SW480 (cell line): ENCODE measurements around the gene LGI2.
"Not testable (repeated sequence)": the region's sequence is repeated elsewhere in the genome, so short reads cannot be mapped to it uniquely, and the experiment has no call there.

Experiments
- DNase-seq: peaks from one replicate; pipeline ENCODE4 v3.0.0-alpha.2; 2016; ENCODE audit warnings: low spot score

Gene LGI2

GRCh38 chr4:25050370-25051078 is 19.8 kb upstream of the LGI2 start:
- no peak for DNase-seq

- no peak for DNase-seq
Measured at GRCh38 chr4:25043548-25043947, 12.8 kb upstream of the LGI2 start.

DNA sequence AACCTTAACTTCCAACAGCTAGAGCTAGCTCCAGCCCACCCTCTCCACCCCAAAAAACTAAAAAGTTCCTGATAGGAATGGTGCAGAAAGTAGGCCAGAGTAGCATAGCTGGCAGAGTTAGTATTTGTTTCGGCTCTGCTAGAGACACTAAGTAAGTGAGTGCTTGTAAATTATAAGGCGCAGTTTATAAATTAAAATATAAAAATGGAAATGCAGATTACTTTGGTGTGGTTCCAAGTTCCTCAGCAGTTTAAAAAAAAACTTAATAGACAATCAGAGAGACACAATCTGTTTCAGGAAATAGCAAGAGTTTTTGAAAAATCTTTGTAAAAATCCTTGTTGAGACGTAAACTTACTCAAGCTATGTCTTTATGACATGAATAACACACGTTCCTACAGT is 2.8 kb upstream of the LGI2 start:
- no peak for DNase-seq

DNA sequence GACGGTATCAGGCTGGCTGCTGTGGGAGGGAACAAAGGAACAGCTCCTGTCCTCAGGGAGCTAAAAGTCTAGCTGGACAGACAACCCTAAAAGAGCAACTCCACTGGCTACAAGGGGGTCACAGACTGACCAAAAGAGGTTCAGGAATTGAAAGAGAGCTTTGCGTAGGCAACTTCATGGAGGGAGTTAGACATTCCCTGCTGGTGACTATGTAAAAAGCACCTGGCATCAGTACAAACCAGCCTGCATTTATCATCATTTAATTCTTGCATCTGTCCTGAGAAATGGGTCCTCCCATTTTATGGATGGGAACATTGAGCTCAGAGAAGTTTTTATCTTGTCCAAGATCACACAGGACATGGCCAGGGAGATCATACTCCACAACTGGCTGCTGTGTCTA is 1.4 kb upstream of the LGI2 start:
- DNase-seq: no peak

- peak; percentile 39 for DNase-seq
Measured at GRCh38 chr4:25031077-25031621, 403 bp upstream of the LGI2 start.

DNA sequence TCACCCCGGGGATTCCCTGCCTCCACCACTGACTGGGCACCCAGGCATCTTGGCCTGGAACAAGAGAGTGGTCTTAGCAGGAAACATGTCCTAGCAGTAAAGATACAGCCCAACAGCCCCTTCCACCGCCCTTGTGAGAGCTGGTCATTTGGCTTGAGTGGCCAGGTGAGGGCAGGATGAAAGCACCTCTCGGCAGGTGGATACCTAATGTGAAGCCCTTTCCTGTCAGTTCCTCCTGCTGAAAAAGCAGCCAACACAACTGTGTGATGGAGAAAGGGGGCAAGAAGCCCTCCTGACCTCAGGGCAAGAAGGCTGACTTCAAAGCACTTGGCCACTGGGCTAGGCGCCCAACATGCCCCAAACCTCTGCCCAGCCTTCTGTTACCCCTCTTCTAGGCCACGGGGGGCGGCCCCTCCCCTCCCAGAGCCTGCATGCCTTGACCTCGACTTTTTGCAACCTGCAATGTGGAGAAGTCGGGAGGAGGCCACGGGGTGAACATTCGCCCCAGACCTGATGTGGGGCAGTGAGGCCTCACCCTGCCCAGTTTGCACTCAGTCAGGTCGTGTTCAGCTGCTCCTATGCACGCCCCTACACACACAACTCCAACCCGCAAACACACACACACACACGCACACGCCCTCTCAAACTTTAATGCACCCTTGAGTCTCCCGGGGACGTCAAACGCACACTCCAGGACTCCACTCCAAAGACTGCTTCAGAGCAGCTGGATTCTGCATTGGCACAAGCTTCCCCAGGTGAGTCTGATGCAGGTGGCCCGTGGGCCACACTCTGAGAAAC is 1.1 kb downstream of the LGI2 start:
- no peak for DNase-seq

GRCh38 chr4:25028851-25029250 is 1.9 kb downstream of the LGI2 start:
- no peak for DNase-seq

DNA sequence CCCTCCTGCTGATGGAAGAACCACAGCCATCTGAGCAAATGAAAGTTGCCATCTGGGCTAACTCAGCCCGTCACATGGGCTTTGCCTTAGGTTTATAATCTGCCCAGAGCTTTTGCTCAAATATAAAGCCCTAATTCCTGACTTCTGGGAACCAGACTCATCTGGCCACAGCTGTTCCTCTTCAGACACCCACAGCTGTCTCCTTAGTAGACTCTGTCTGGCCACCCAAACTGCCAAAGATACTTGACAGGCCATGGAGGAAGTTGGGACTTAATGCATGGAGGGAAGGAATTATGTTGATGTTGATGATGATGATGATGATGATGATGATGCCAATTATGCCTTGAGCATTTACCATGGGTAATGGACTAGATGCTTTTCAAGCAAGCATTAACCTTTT is 8.0 kb downstream of the LGI2 start:
- DNase-seq: no peak

GRCh38 chr4:25021216-25021615 is 9.5 kb downstream of the LGI2 start:
- DNase-seq: no peak

GRCh38 chr4:25020236-25020635 is 10.5 kb downstream of the LGI2 start:
- no peak for DNase-seq

DNA sequence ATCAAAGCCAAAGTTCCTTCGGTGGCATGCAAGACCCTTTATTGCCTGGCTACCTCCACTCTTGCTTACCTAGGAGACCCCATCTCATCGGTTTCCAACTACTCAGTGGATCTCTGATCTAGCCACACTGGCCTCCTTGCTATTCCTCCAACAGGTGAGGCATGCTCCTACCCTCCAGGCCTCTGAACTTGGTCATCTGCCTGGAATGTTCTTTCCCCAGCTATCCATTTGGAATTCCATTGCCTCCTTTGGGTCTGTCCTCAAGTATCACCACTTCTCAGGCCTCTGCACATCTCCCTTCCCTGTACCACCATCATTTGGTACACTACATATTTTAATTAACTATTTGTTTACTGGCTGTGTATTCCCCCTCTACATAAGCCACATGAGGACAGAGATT is 11.2 kb downstream of the LGI2 start:
- DNase-seq: no peak

DNA sequence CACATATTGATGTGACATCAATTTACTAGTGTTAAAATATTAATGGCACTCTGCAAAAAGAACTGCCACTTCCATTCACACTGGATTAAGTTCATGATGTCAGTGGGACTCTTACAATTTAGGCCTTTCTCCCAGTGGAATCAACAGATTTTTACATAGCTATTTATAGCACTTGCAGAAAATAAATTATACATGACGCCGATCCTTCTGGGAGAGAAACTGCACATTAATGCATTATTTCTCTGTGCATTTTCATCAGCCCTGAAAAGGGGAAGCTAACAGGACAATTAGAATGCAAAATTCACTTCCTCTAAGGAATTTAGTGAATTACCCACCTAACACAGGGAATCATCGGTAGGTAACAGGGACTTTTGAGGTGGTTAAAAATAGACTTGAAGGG is 15.7 kb downstream of the LGI2 start:
- DNase-seq: no peak

DNA sequence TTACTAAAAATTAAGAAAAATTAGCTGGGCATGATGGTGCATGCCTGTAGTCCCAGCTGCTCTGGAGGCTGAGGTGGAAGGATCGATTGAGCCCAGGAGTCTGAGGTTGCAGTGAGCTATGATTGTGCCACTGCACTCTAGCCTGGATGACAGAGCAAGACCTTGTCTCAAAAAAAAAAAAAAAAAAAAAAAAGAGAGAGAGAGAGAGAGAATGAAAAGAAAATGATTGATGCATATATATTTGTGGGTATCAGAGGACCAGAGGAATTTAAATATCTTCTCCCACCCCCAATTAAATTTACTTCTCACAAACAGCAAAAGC is 16.1 kb downstream of the LGI2 start:
- DNase-seq: not testable (repeated sequence)

DNA sequence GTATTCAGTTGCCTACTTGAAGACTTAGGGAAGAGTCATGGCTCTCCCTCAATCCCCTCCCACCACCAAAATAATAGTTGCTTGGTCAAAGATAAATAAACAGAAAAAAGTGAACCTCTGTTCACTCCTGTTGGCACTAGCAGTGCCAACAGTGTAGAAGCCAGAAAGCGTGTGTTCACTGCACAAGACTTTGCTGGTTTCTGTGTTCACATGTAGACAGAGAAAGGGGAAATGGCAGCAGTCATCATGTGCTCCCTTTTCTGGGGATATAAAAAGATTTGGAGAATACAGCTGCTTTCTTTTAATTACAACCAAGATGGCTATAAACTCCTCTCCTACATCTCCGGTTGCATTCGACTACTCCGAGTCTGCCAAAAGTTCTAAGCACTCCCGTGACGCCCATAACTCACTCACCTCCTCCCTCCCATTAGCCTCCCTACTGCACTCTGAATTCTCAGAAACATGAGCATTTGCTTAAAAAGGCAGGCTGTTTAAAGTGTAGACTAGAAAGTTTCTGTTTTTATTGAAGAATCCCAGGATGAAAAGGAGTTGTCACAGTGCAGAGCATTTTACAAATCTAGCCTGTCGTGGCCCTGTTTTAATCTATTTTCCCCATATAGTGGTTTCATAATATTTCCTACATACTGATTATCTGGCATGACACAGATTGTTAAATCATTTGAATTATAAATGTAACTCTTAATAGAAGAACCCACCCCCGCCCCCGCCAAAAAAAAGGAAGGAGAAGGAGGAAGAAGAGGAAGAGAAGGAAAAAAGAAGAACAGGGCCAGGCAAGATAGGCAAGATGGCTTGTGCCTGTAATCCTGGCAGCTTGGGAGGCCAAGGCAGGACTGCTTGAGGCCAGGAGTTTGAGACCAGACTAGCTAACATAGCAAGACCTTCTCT is 16.7 kb downstream of the LGI2 start:
- no peak for DNase-seq

GRCh38 chr4:25012655-25013054 is 18.1 kb downstream of the LGI2 start:
- DNase-seq: no peak

- no peak for DNase-seq
Measured at GRCh38 chr4:25011135-25011866, 19.4 kb downstream of the LGI2 start.

GRCh38 chr4:25007598-25007997 is 23.1 kb downstream of the LGI2 start:
- no peak for DNase-seq

DNA sequence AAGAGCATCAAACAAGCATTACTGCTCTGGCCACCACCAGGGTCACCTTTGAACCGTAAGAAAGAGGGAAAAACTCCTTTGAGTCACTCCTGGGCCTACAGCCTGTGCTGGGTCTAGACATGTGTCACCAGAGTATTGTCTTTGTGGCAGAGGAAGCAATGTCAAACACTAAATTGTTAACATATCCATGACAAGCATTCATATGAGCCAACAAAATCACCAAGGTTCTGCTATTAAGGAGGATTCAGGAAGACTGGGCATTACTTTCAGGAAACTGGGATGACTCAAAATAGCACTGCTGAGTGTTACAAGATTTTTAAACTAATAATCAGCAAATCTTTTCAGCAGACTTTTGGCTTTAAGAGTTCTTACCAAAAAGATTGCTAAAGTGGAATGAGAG is 28.1 kb downstream of the LGI2 start:
- DNase-seq: no peak

DNA sequence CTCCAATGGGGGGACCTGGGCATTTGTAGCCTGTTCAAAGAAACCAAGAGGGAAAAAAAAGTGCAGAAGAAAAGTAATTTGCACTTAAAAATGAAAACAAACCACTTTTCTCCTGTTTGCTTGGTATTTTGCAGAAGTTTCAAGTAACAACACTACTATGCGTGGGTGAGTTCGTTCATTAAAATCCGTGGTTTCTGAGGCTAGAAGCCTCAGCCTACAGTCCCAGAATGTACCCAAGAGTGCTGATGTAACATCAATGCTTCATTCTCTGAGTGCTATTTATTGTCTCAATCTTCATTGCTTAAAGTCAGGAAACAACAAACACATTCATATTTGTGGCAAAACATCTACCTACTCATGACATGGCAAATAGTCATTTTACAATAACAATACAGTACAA is 29.2 kb downstream of the LGI2 start:
- DNase-seq: no peak

DNA sequence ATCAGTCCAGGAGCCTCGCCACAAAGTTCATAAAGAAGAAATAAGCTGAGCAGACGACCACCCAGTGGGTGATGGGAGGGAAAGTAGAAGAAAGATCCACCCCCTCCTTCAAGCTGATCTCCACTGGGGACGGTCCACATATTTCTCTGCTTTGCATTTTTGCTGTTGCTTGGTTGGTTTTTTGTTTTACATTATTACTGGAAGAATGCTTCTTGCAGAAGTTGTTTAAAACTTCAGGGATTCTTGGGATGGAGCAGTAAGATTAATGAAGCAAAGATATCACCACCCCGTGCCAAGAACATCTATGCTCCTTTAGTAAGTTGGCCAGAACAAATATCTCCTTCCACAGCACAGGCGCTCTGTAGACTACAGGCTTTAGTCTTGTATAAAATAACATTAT is 30.1 kb downstream of the LGI2 start:
- no peak for DNase-seq

- DNase-seq: no peak
Measured at GRCh38 chr4:24999392-25000089, 31.2 kb downstream of the LGI2 start.
